HCT116 (cell line): Measurements from ENCODE around the gene KLHDC4. TPM values are rescaled to one million over a fixed set of nuclear protein-coding genes. Genes with fewer than 3 reads are reported as not detected.

Experiments
- ATAC-seq: fragments of 200-7000 bp; cut with Tn5 transposase; 2 replicates; pipeline ENCODE4 v1.9.1; 2020; ENCODE audit warnings: mild to moderate bottlenecking, moderate library complexity
- BruUV-seq: library from RNA; stranded (reverse); fragments of 400-500 nt; replicated peaks from 2 replicates; lab custom pipeline; 2021; lab: Mats Ljungman, UMichigan
- CTCF ChIA-PET: fragments of 300-600 bp; sonication (Branson Sonifier 250); formaldehyde crosslinking; loops from one replicate; lab custom pipeline; 2021; ENCODE audit warnings: antibody characterized with exemption; lab: Charles Lee
- POLR2A ChIA-PET: fragments of 300-600, 350-600 bp; sonication (Branson Sonifier 250); formaldehyde crosslinking; loops from one replicate; lab custom pipeline; 2021; ENCODE audit warnings: antibody characterized with exemption; lab: Charles Lee
- RAD21 ChIA-PET, 2 experiments: fragments of 300-600 bp; sonication (Branson Sonifier 250); formaldehyde crosslinking; loops; one replicate each; lab custom pipeline; 2023; ENCODE audit warnings: low total read pairs in 2 of 2; ENCODE audit not compliant: uncharacterized antibody in 2 of 2, unreplicated experiment in 2 of 2, low non-redundant PET in 1 of 2; lab: Charles Lee
- DNase-seq: peaks from one replicate; pipeline ENCODE4 v3.0.0-alpha.2; 2010; ENCODE audit warnings: low read depth, low spot score
- H2AFZ ChIP-seq: fragments of 200-600 bp; shearing (Covaris generic), sonication (generic); 2 replicates; pipeline ENCODE4 v1.6.1; 2017; ENCODE audit warnings: low read depth, mixed run types, mixed read lengths, antibody characterized with exemption, low read length; ENCODE audit not compliant: poor library complexity, severe bottlenecking
- H3K27ac ChIP-seq: 2 replicates; pipeline ENCODE4 v1.5.1; 2012; ENCODE audit warnings: low read depth, low read length
- H3K27me3 ChIP-seq: fragments of 200-600 bp; sonication (generic); 2 replicates; pipeline ENCODE4 v1.6.1; 2016; ENCODE audit warnings: mixed run types, low read length, mixed read lengths; ENCODE audit not compliant: insufficient read depth
- H3K36me3 ChIP-seq, 2 experiments: fragments of 200-500 bp in 1 of 2; fragments of 200-600 bp in 1 of 2; sonication (Bioruptor generic) in 1 of 2; sonication (generic) in 1 of 2; 2 replicates each; pipeline versions ENCODE4 v1.5.1 to v1.6.1; 2014 to 2016; ENCODE audit warnings: low read length in 2 of 2, inconsistent platforms in 1 of 2, mixed read lengths in 1 of 2, mixed run types in 1 of 2; ENCODE audit not compliant: insufficient read depth in 2 of 2, control insufficient read depth in 1 of 2
- H3K4me1 ChIP-seq, 2 experiments: fragments of 200-600 bp in 1 of 2; sonication (generic) in 1 of 2; 2 replicates each; pipeline versions ENCODE4 v1.5.1 to v1.6.1; 2012 to 2017; ENCODE audit warnings: low read length in 2 of 2, inconsistent platforms in 1 of 2, mild to moderate bottlenecking in 1 of 2, mixed read lengths in 1 of 2, mixed run types in 1 of 2, moderate library complexity in 1 of 2; ENCODE audit not compliant: insufficient read depth in 2 of 2, control insufficient read depth in 1 of 2
- H3K4me2 ChIP-seq: fragments of 200-600 bp; sonication (generic); 2 replicates; pipeline ENCODE4 v1.6.1; 2017; ENCODE audit warnings: mixed run types, low read length, mixed read lengths
- H3K4me3 ChIP-seq, 2 experiments: fragments of 200-600 bp in 1 of 2; sonication (generic) in 1 of 2; replicated peaks in 1 of 2; 2 replicates each; pipeline ENCODE4 v1.5.1; 2011 to 2016; ENCODE audit warnings: low read length in 2 of 2, control low read depth in 1 of 2, low read depth in 1 of 2, mild to moderate bottlenecking in 1 of 2, mixed read lengths in 1 of 2, mixed run types in 1 of 2
- H3K79me2 ChIP-seq: fragments of 200-600 bp; sonication (generic); 2 replicates; pipeline ENCODE4 v1.6.1; 2017; ENCODE audit warnings: mild to moderate bottlenecking, mixed run types, low read length, moderate library complexity, mixed read lengths; ENCODE audit not compliant: insufficient read depth
- H3K9ac ChIP-seq: fragments of 200-600 bp; sonication (generic); 2 replicates; pipeline ENCODE4 v1.6.1; 2016; ENCODE audit warnings: low read length, mixed read lengths
- H3K9me2 ChIP-seq: fragments of 200-600 bp; sonication (generic), shearing (Covaris generic); 2 replicates; pipeline ENCODE4 v1.6.1; 2017; ENCODE audit warnings: mixed run types, mild to moderate bottlenecking, moderate library complexity; ENCODE audit not compliant: insufficient read depth
- H3K9me3 ChIP-seq, 2 experiments: fragments of 200-500 bp in 1 of 2; fragments of 200-600 bp in 1 of 2; sonication (Bioruptor generic) in 1 of 2; sonication (generic) in 1 of 2; 2 replicates each; pipeline ENCODE4 v1.6.1; 2014 to 2017; ENCODE audit warnings: low read length in 2 of 2, mixed read lengths in 2 of 2, inconsistent platforms in 1 of 2, low read depth in 1 of 2, mild to moderate bottlenecking in 1 of 2, mixed run types in 1 of 2, moderate library complexity in 1 of 2; ENCODE audit not compliant: control insufficient read depth in 1 of 2, insufficient read depth in 1 of 2
- H4K20me1 ChIP-seq: fragments of 200-600 bp; sonication (generic), shearing (Covaris generic); 2 replicates; pipeline ENCODE4 v1.6.1; 2017; ENCODE audit warnings: mixed run types, mild to moderate bottlenecking, moderate library complexity; ENCODE audit not compliant: insufficient read depth
- CBX3 ChIP-seq: IDR thresholded peaks from 2 replicates; pipeline ENCODE4 v1.6.1; 2012; ENCODE audit warnings: low read depth
- CEBPB ChIP-seq: IDR thresholded peaks from 2 replicates; pipeline ENCODE4 v1.6.1; 2012; ENCODE audit warnings: low read depth
- CTCF ChIP-seq, 3 experiments: fragments of 200-600 bp in 1 of 3; sonication (generic) in 1 of 3; IDR thresholded peaks in 2 of 3; conservative IDR thresholded peaks in 1 of 3; 2 replicates each; pipeline ENCODE4 v1.5.1; 2012 to 2017; ENCODE audit warnings: low read depth in 2 of 3, low read length in 2 of 3, antibody characterized with exemption in 1 of 3, borderline replicate concordance in 1 of 3, control low read depth in 1 of 3, mild to moderate bottlenecking in 1 of 3, mixed read lengths in 1 of 3, mixed run types in 1 of 3, moderate library complexity in 1 of 3; ENCODE audit not compliant: insufficient read depth in 1 of 3
- EGR1 ChIP-seq: IDR thresholded peaks from 2 replicates; pipeline ENCODE4 v1.6.1; 2012; ENCODE audit warnings: low read depth
- ELF1 ChIP-seq: IDR thresholded peaks from 2 replicates; pipeline ENCODE4 v1.6.1; 2012; ENCODE audit warnings: low read depth, borderline replicate concordance
- FOSL1 ChIP-seq: IDR thresholded peaks from 2 replicates; pipeline ENCODE4 v1.6.1; 2012; ENCODE audit warnings: low read depth
- MAX ChIP-seq: IDR thresholded peaks from 2 replicates; pipeline ENCODE4 v1.6.1; 2012
- POLR2AphosphoS5 ChIP-seq: IDR thresholded peaks from 2 replicates; pipeline ENCODE4 v1.6.1; 2011; ENCODE audit warnings: mild to moderate bottlenecking, low read depth, low read length, moderate library complexity
- TCF7L2 ChIP-seq: IDR thresholded peaks from 2 replicates; pipeline ENCODE4 v1.7.0; 2011; ENCODE audit warnings: borderline replicate concordance, inconsistent platforms; ENCODE audit not compliant: insufficient read depth, insufficient read length; ENCODE audit errors: extremely low read depth
- intact Hi-C: fragments of 100-400 bp; cut with micrococcal nuclease; formaldehyde crosslinking; loops from 2 replicates; pipeline ENCODE4 v1.10.0; 2022
- total RNA-seq: library from RNA; stranded (reverse); gene quantifications from one replicate; pipeline ENCODE4 v1.2.1, GENCODE V29; 2021; ENCODE audit not compliant: unreplicated experiment
- TF ChIP-seq, protein P1 (sequence below): IDR thresholded peaks from 2 replicates; pipeline ENCODE4 v1.6.1; 2012

Gene KLHDC4
- total RNA-seq, 1 experiment from 2014 or later = 107 TPM

DNA sequence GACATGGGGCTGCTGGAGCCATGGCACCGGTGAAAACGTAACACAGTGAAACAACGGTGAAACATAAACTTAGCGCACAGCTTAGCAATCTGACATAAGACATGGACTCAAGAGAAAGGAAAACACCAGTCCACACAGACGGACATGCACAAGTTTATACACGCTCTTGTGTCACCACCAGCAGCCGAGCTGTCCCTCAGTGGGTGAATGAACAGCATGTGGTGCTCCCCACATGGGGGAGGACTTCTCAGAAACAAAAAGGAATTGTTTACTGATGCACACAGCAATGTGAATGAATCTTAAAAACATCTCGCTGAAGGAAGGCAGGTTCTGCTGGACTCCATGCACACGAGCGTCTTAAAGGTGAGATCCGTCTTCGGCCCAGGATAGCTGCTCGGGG, 34.2 kb downstream of the KLHDC4 start:
- ChIA-PET CTCF (no interaction called here), POLR2A (no interaction called here), RAD21 (no interaction called here)
- Histone ChIP-seq H4K20me1 (peaks cover 4% of the 10 kb centered on the region; the same call in 1 of the 2 replicates), H3K9ac (no peak overlapping the region), H3K79me2 (peaks cover 60% of the 10 kb centered on the region), H3K36me3 (peaks cover 19 to 35% of the 10 kb centered on the region in 2 experiments), H3K4me3 (no peak overlapping the region), H3K9me3 (no peaks in the 10 kb centered on the region), H2AFZ (no peak overlapping the region), H3K27ac (no peak overlapping the region), H3K4me2 (no peak overlapping the region), H3K27me3 (no peaks in the 10 kb centered on the region), H3K9me2 (no peaks in the 10 kb centered on the region), H3K4me1 (no peaks in the 10 kb centered on the region)
- no TSS peak for BruUV-seq
- ATAC-seq = no peak
- intact Hi-C loops = no loop called here
- TF ChIP-seq CEBPB (no peak), ELF1 (no peak), EGR1 (no peak), POLR2AphosphoS5 (no peak), CTCF (IDR thresholded peaks at IDR 0.05 in 2 of 3, conservative IDR thresholded peaks at IDR 0.05 in 1 of 3; ENCODE audit: borderline replicate concordance in 1 of 3, insufficient read depth in 1 of 3, low read depth in 2 of 3, low read length in 2 of 3) (no peak), TCF7L2 (no peak), FOSL1 (no peak), CBX3 (no peak), MAX (no peak)
- TF ChIP-seq, protein P1, sequence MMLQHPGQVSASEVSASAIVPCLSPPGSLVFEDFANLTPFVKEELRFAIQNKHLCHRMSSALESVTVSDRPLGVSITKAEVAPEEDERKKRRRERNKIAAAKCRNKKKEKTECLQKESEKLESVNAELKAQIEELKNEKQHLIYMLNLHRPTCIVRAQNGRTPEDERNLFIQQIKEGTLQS = no peak
- no peak for DNase-seq
